Urinary bladder (tissue), 4 donors: ENCODE results near the gene RAB3GAP1. TPM values are rescaled to one million over a fixed set of nuclear protein-coding genes. Genes with fewer than 3 reads are reported as not detected.

Experiments
- DNase-seq: peaks from one replicate; pipeline ENCODE4 v3.0.0-alpha.2; 2015; ENCODE audit errors: extremely low spot score
- H3K27ac ChIP-seq: one replicate; pipeline ENCODE4 v1.5.1; 2013; ENCODE audit warnings: low read depth, mild to moderate bottlenecking, moderate library complexity
- H3K36me3 ChIP-seq: one replicate; pipeline ENCODE4 v1.6.1; 2013; ENCODE audit warnings: mild to moderate bottlenecking, moderate library complexity; ENCODE audit not compliant: insufficient read depth
- H3K4me1 ChIP-seq: one replicate; pipeline ENCODE4 v1.6.1; 2013; ENCODE audit warnings: mild to moderate bottlenecking, moderate library complexity; ENCODE audit not compliant: insufficient read depth
- H3K4me3 ChIP-seq: one replicate; pipeline ENCODE4 v1.5.1; 2013; ENCODE audit warnings: low read depth, low read length
- WGBS: extraction: QIAGEN DNeasy Blood & Tissue Kit; methylation state at CpG from one replicate; pipeline ENCODE4 v1.1.7; 2013; 5-methylcytosine and 5-hydroxymethylcytosine counted together
- polyA plus RNA-seq: library from polyadenylated mRNA; stranded (reverse); fragments of 200-250 nt; gene quantifications from one replicate; pipeline ENCODE4 v1.2.3, GENCODE V29; 2013
- small RNA-seq: library from RNA; depleted of rRNA; stranded (forward); fragments of <200 nt; gene quantifications from one replicate; pipeline ENCODE3, GENCODE V24; 2014
- total RNA-seq: library from RNA; depleted of rRNA; stranded (reverse); fragments of >200 nt; gene quantifications from one replicate; pipeline ENCODE4 v1.2.3, GENCODE V29; 2014
- donor health status: healthy with polysubstance abuse.
- donor health status: healthy.

The RAB3GAP1 gene
- total and polyA plus RNA-seq, 2 donors = 36.9 to 110 TPM

- DNase-seq = no peak
- Histone ChIP-seq H3K36me3 (no peaks in the 10 kb centered on the region), H3K4me1 (no peaks in the 10 kb centered on the region), H3K4me3 (no peak overlapping the region), H3K27ac (no peak overlapping the region)
- 95% methylated on average over 3 of the region's 3 CpGs for WGBS
Observed at GRCh38 chr2:135203944-135204343, 151.9 kb downstream of the RAB3GAP1 start.

- no peaks in the 10 kb centered on the region for H3K36me3 ChIP-seq
- DNase-seq = no peak
- H3K4me1 ChIP-seq = no peaks in the 10 kb centered on the region
- no peak overlapping the region for H3K4me3 ChIP-seq
- 67% methylated on average over 2 of the region's 2 CpGs for WGBS
- H3K27ac ChIP-seq = no peak overlapping the region
Observed at GRCh38 chr2:135208016-135208415, 155.9 kb downstream of the RAB3GAP1 start.

DNA sequence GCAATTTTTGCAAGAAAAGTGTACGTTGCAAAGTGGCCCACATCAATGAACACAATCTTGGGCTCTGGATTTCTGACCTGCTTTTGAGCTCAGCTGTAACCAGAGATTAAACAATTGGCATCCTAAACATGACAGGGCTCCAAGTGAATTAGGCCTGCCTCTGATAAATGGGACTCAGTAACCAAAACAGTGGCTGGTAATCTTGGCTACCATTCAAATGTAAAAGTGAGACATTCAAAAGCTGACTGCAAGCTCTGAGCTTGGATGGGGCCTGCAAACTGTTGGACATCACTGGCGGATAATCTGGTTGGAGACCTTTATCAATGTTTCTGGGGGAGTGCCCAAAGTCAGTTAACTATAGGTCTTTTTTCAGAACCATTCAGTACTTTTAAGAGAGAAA, 160.7 kb downstream of the RAB3GAP1 start:
- DNase-seq = no peak
- H3K4me3 ChIP-seq = no peak overlapping the region

GRCh38 chr2:135218426-135218825, 166.3 kb downstream of the RAB3GAP1 start:
- no peak overlapping the region for H3K27ac ChIP-seq
- 87% methylated on average over 2 of the region's 2 CpGs for WGBS
- H3K36me3 ChIP-seq = no peaks in the 10 kb centered on the region
- no peaks in the 10 kb centered on the region for H3K4me1 ChIP-seq
- DNase-seq = no peak
- H3K4me3 ChIP-seq = no peak overlapping the region

More for the DNA sequence above, 160.7 kb downstream of the RAB3GAP1 start:
- no peaks in the 10 kb centered on the region for H3K4me1 ChIP-seq
- no peak overlapping the region for H3K27ac ChIP-seq
- 34% methylated on average over 2 of the region's 2 CpGs for WGBS
- no peaks in the 10 kb centered on the region for H3K36me3 ChIP-seq

- Histone ChIP-seq H3K4me1 (no peaks in the 10 kb centered on the region), H3K4me3 (no peak overlapping the region), H3K27ac (no peak overlapping the region), H3K36me3 (no peaks in the 10 kb centered on the region)
- no peak for DNase-seq
- WGBS = 100% methylated on average over 1 of the region's 1 CpG
Observed at GRCh38 chr2:135219226-135219625, 167.1 kb downstream of the RAB3GAP1 start.

Small RNA genes lying within 50 kb of the gene (small RNA-seq; reads per million reads assigned to genes)
- gene SNORA40B = 0.24 reads per million

Other genes with a start within 250 kb of the RAB3GAP1 start
- not detected for gene ACMSD, start 213.7 kb upstream of the RAB3GAP1 start, total RNA-seq
- not detected for gene ACMSD, start 213.7 kb upstream of the RAB3GAP1 start, polyA plus RNA-seq
- gene CCNT2, start 133.5 kb upstream of the RAB3GAP1 start, total RNA-seq = 104 TPM
- 14.8 TPM for gene CCNT2, start 133.5 kb upstream of the RAB3GAP1 start, polyA plus RNA-seq
- not detected for gene MAP3K19, start 4.8 kb upstream of the RAB3GAP1 start, total RNA-seq
- not detected for gene MAP3K19, start 4.8 kb upstream of the RAB3GAP1 start, polyA plus RNA-seq